GM12892 (cell line): Measurements from ENCODE around the gene NFATC4.

Experiments
- POLR2A ChIP-seq: IDR thresholded peaks from 2 replicates; pipeline ENCODE4 v1.6.1; 2011; ENCODE audit warnings: low read depth, low read length, control low read depth
- POLR2AphosphoS5 ChIP-seq: IDR thresholded peaks from 2 replicates; pipeline ENCODE4 v1.6.1; 2011; ENCODE audit warnings: low read depth, low read length, control low read depth
- TAF1 ChIP-seq: IDR thresholded peaks from 2 replicates; pipeline ENCODE4 v1.6.1; 2011; ENCODE audit warnings: low read depth, mild to moderate bottlenecking, control low read depth, low read length, borderline replicate concordance

GRCh38 chr14:24381363-24382063 is 13.5 kb downstream of the NFATC4 start:
- TF ChIP-seq POLR2AphosphoS5 (no peak), POLR2A (no peak), TAF1 (no peak)
